A549 (cell line): ENCODE results near the gene SNTG2. TPM values are rescaled to one million over a fixed set of nuclear protein-coding genes. Genes with fewer than 3 reads are reported as not detected.
"Not testable (repeated sequence)": the region's sequence is repeated elsewhere in the genome, so short reads cannot be mapped to it uniquely, and the experiment has no call there.

Experiments used
- ATAC-seq, 2 experiments: fragments of 200-7000 bp in 1 of 2; fragments of >200 bp in 1 of 2; cut with Nextera tagmentation in 1 of 2; cut with Tn5 transposase in 1 of 2; 3 replicates each; pipeline versions ENCODE4 v1.8.0 to v1.9.1; 2018 to 2020; ENCODE audit warnings: mild to moderate bottlenecking in 1 of 2, moderate library complexity in 1 of 2
- CTCF ChIA-PET: fragments of 300-600 bp; sonication (Branson Sonifier 250); formaldehyde crosslinking; extraction: SDS; loops from one replicate; lab custom pipeline; 2021; ENCODE audit warnings: antibody characterized with exemption, inconsistent platforms; lab: Yijun Ruan, JAX
- POLR2A ChIA-PET: fragments of 350-600 bp; formaldehyde crosslinking; extraction: SDS; loops from one replicate; lab custom pipeline; 2021; ENCODE audit warnings: antibody characterized with exemption, inconsistent platforms; lab: Yijun Ruan, JAX
- DNase-seq, 2 experiments: peaks; one replicate each; pipeline versions ENCODE4 v3.0.0 to v3.0.0-alpha.2; 2011 to 2016; ENCODE audit warnings: low read depth in 1 of 2, low spot score in 1 of 2
- FAIRE-seq: peaks from 2 replicates; lab custom pipeline; 2011; peaks lifted over from hg19 to GRCh38; lab: Jason Lieb, UNC
- H3K27ac ChIP-seq, 2 experiments: fragments of >200 bp; sonication (Bioruptor Twin); formaldehyde crosslinking; 3 replicates each; pipeline ENCODE4 v1.5.1; 2016 to 2017
- H3K4me1 ChIP-seq: fragments of >200 bp; sonication (Bioruptor Twin); formaldehyde crosslinking; 3 replicates; pipeline ENCODE4 v1.6.1; 2016
- H3K4me2 ChIP-seq: fragments of >200 bp; sonication (Bioruptor Twin); formaldehyde crosslinking; 3 replicates; pipeline ENCODE4 v1.6.1; 2016
- H3K4me3 ChIP-seq: fragments of >200 bp; sonication (Bioruptor Twin); formaldehyde crosslinking; 3 replicates; pipeline ENCODE4 v1.5.1; 2016
- H3K9me3 ChIP-seq: fragments of >200 bp; sonication (Bioruptor Twin); formaldehyde crosslinking; 3 replicates; pipeline ENCODE4 v1.6.1; 2016
- ATOH8 ChIP-seq: fragments of 250-450 bp; sonication (Bioruptor Pico); IDR thresholded peaks from 2 replicates; pipeline ENCODE4 v1.5.0; 2020; ENCODE audit warnings: low read depth, mild to moderate bottlenecking, moderate library complexity
- CBX2 ChIP-seq: fragments of 200-600 bp; sonication (generic); IDR thresholded peaks from 2 replicates; pipeline ENCODE4 v1.6.1; 2016; ENCODE audit warnings: low read depth, mild to moderate bottlenecking, borderline replicate concordance
- EHMT2 ChIP-seq: fragments of 200-600 bp; sonication (generic); IDR thresholded peaks from 2 replicates; pipeline ENCODE4 v1.6.1; 2016; ENCODE audit warnings: antibody characterized with exemption, low read depth, mild to moderate bottlenecking, moderate library complexity
- FOXS1 ChIP-seq: fragments of 250-450 bp; sonication (Bioruptor Pico); IDR thresholded peaks from 2 replicates; pipeline ENCODE4 v1.5.0; 2020; ENCODE audit warnings: mild to moderate bottlenecking, moderate library complexity
- HOXB13 ChIP-seq: fragments of 250-450 bp; sonication (Bioruptor Pico); IDR thresholded peaks from 2 replicates; pipeline ENCODE4 v1.5.0; 2020; ENCODE audit warnings: low read depth, mild to moderate bottlenecking, moderate library complexity
- HOXB5 ChIP-seq: fragments of 250-450 bp; sonication (Bioruptor Pico); IDR thresholded peaks from 2 replicates; pipeline ENCODE4 v1.5.0; 2020; ENCODE audit warnings: mild to moderate bottlenecking, moderate library complexity
- JUNB ChIP-seq: fragments of >200 bp; sonication (Bioruptor Twin); formaldehyde crosslinking; IDR thresholded peaks from 2 replicates; pipeline ENCODE4 v1.6.1; 2016
- KDM5A ChIP-seq: fragments of 200-600 bp; sonication (generic); IDR thresholded peaks from 2 replicates; pipeline ENCODE4 v1.6.1; 2016; ENCODE audit warnings: antibody characterized with exemption, mild to moderate bottlenecking
- MAFK ChIP-seq: fragments of 450-650 bp; IDR thresholded peaks from 2 replicates; pipeline ENCODE4 v1.6.1; 2014; ENCODE audit not compliant: partially characterized antibody
- MYC ChIP-seq: IDR thresholded peaks from 2 replicates; pipeline ENCODE4 v1.6.1; 2012; ENCODE audit warnings: mild to moderate bottlenecking, inconsistent platforms, low read length, improper control_type of control experiment, borderline replicate concordance
- POLR2A ChIP-seq: IDR thresholded peaks from 2 replicates; pipeline ENCODE4 v1.6.1; 2012; ENCODE audit warnings: mild to moderate bottlenecking, low read length
- RAD21 ChIP-seq, 2 experiments: fragments of >200 bp in 1 of 2; sonication (Bioruptor Twin) in 1 of 2; formaldehyde crosslinking in 1 of 2; IDR thresholded peaks in 1 of 2; conservative IDR thresholded peaks in 1 of 2; 2 replicates in 1 of 2; 3 replicates in 1 of 2; pipeline ENCODE4 v1.6.1; 2012 to 2018; ENCODE audit warnings: inconsistent platforms in 1 of 2
- TP53 ChIP-seq: fragments of 250-450 bp; sonication (Bioruptor Pico); IDR thresholded peaks from 2 replicates; pipeline ENCODE4 v1.5.0; 2021; ENCODE audit warnings: mild to moderate bottlenecking, moderate library complexity
- USF2 ChIP-seq: fragments of 450-650 bp; IDR thresholded peaks from 2 replicates; pipeline ENCODE4 v1.6.1; 2014; ENCODE audit warnings: antibody characterized with exemption
- ZC3H11A ChIP-seq: fragments of 450-650 bp; IDR thresholded peaks from 2 replicates; pipeline ENCODE4 v1.6.1; 2014; ENCODE audit warnings: antibody characterized with exemption, mild to moderate bottlenecking
- ZFP36 ChIP-seq: fragments of 450-650 bp; IDR thresholded peaks from 2 replicates; pipeline ENCODE4 v1.6.1; 2014; ENCODE audit warnings: borderline replicate concordance; ENCODE audit not compliant: partially characterized antibody
- ZNF302 ChIP-seq: fragments of 250-450 bp; sonication (Bioruptor Pico); IDR thresholded peaks from 2 replicates; pipeline ENCODE4 v1.9.0; 2021; ENCODE audit warnings: inconsistent platforms, mild to moderate bottlenecking, moderate library complexity
- ZSCAN20 ChIP-seq: fragments of 250-450 bp; sonication (Bioruptor Pico); IDR thresholded peaks from 2 replicates; pipeline ENCODE4 v1.8.0; 2022; ENCODE audit warnings: mild to moderate bottlenecking, moderate library complexity
- WGBS: methylation state at CpG from one replicate; pipeline ENCODE4 v1.1.6; 2017; ENCODE audit errors: missing lambda C conversion rate; 5-methylcytosine and 5-hydroxymethylcytosine counted together
- polyA plus RNA-seq, 4 experiments: library from polyadenylated mRNA; depleted of rRNA in 3 of 4; stranded (reverse); fragments of >200 nt; fragmentation: RNase III in 1 of 4; extraction: RNeasy Plus Mini Kit Qiagen cat#74134 plus additional on column Dnase treatment in 1 of 4; gene quantifications; 2 replicates in 3 of 4; 3 replicates in 1 of 4; pipeline ENCODE4 v1.2.3, GENCODE V29; 2011 to 2017
- TF ChIP-seq, protein P1 (sequence below): fragments of 250-450 bp; sonication (Bioruptor Pico); IDR thresholded peaks from 2 replicates; pipeline ENCODE4 v1.5.0; 2021; ENCODE audit warnings: mild to moderate bottlenecking, moderate library complexity, borderline replicate concordance

Gene SNTG2
- polyA plus RNA-seq, 2 of the 4 experiments (the other 2 are of a cell fraction) = not detected

DNA sequence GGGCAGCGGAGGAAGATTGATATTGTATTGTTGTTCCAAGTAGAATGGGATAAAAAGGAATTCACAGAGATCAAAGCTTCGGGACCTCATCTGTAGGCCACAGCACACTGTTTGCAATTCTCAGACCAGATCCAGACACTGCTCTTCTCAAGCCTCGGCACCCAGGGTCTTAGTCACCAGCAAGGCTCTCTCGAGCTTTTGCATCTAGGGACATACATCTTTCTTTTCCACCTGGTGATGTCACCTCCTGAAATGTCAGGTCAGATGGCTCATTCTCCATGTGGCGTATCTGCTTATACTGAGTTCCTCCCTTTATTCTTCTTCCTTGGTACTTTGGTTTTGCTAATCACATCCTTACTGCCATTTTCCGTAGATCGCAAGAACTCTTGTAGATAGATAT, 42.9 kb upstream of the SNTG2 start (continued):
- TF ChIP-seq ATOH8 (CRISPR knock-in tag) (no peak), ZC3H11A (no peak), CBX2 (no peak), POLR2A (no peak)

DNA sequence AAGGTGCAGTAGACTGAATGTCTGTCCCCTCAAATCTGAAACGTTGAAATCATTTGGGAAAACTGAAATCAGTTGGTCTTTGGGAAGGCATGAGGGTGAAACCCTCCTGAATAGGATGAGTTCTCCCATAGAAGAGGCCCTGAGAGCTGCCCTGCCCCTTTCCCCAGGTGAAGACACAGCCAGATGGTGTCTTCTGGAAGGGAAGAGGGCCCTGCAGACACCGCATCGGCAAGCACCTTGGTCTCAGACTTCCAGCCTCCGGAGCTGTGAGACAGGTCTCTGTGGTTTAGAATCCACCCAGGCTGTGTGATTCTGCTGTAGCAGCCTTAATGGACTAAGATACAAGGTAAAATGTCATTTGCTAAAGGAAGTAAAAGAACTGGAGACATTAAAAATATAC, 42.1 kb upstream of the SNTG2 start:
- ChIA-PET POLR2A (no interaction called here), CTCF (no interaction called here)
- ATAC-seq = no peak
- WGBS = 6% methylated on average over 4 of the region's 4 CpGs
- Histone ChIP-seq H3K4me2 (no peak overlapping the region), H3K9me3 (no peaks in the 10 kb centered on the region), H3K4me1 (no peaks in the 10 kb centered on the region), H3K4me3 (no peak overlapping the region), H3K27ac (no peak overlapping the region)
- no peak for DNase-seq
- no peak for FAIRE-seq
- TF ChIP-seq ZSCAN20 (CRISPR knock-in tag) = no peak

DNA sequence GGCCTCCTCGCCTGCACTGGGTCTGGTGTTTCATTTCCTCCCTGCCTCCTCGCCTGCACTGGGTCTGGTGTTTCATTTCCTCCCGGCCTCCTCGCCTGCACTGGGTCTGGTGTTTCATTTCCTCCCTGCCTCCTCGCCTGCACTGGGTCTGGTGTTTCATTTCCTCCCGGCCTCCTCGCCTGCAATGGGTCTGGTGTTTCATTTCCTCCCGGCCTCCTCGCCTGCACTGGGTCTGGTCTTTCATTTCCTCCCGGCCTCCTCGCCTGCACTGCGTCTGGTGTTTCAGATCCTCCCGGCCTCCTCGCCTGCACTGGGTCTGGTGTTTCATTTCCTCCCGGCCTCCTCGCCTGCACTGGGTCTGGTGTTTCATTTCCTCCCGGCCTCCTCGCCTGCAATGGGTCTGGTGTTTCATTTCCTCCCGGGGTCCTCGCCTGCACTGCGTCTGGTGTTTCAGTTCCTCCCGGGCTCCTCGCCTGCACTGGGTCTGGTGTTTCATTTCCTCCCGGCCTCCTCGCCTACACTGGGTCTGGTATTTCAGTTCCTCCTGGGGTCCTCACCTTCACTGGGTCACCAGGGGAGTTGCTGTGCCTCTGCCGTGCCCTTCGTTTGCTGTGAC, 40.8 kb upstream of the SNTG2 start:
- FAIRE-seq, H3K9me3 ChIP-seq, DNase-seq, H3K4me1 ChIP-seq, H3K27ac ChIP-seq, ATAC-seq, H3K4me2 ChIP-seq, H3K4me3 ChIP-seq, POLR2A ChIA-PET, CTCF ChIA-PET: not testable (repeated sequence)
- 52% methylated on average over 27 of the region's 27 CpGs for WGBS

DNA sequence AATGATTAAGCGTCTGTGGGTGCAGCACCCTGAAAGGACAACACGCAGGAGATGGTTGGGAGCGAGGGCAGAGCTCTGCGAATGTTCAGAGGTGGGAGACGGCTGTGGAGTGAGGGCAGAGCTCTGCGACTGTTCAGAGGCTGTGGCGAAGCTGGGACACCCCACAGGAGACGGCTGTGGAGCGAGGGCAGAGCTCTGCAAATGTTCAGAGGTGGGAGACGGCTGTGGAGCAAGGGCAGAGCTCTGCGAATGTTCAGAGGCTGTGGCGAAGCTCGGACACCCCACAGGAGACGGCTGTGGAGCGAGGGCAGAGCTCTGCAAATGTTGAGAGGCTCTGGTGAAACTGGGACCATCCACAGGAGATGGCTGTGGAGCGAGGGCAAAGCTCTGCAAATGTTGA, 40.0 kb upstream of the SNTG2 start:
- DNase-seq (no peak), ATAC-seq (no peak), FAIRE-seq (no peak)
- 15% methylated on average over 16 of the region's 16 CpGs for WGBS
- ChIA-PET CTCF (no interaction called here), POLR2A (no interaction called here)
- TF ChIP-seq ZFP36 (no peak), EHMT2 (no peak), JUNB (no peak)
- TF ChIP-seq, protein P1, sequence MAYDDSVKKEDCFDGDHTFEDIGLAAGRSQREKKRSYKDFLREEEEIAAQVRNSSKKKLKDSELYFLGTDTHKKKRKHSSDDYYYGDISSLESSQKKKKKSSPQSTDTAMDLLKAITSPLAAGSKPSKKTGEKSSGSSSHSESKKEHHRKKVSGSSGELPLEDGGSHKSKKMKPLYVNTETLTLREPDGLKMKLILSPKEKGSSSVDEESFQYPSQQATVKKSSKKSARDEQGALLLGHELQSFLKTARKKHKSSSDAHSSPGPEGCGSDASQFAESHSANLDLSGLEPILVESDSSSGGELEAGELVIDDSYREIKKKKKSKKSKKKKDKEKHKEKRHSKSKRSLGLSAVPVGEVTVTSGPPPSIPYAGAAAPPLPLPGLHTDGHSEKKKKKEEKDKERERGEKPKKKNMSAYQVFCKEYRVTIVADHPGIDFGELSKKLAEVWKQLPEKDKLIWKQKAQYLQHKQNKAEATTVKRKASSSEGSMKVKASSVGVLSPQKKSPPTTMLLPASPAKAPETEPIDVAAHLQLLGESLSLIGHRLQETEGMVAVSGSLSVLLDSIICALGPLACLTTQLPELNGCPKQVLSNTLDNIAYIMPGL (CRISPR knock-in tag) = no peak
- Histone ChIP-seq H3K4me3 (no peak overlapping the region), H3K27ac (no peak overlapping the region), H3K9me3 (no peaks in the 10 kb centered on the region), H3K4me1 (no peaks in the 10 kb centered on the region), H3K4me2 (no peak overlapping the region)

- TF ChIP-seq USF2 = no peak
- TF ChIP-seq MYC = no peak
- TF ChIP-seq ZC3H11A = no peak
- TF ChIP-seq HOXB13 = no peak
- TF ChIP-seq MAFK = no peak
- no peak for TF ChIP-seq RAD21 (conservative IDR thresholded peaks at IDR 0.05 in 1 of 2, IDR thresholded peaks at IDR 0.05 in 1 of 2)
- no peak for TF ChIP-seq FOXS1
- no peak for TF ChIP-seq JUNB
- no peak for TF ChIP-seq TP53 (CRISPR knock-in tag)
- TF ChIP-seq ZNF302 (CRISPR knock-in tag) = no peak
- TF ChIP-seq KDM5A = no peak
- no peak for TF ChIP-seq HOXB5 (CRISPR knock-in tag)
- TF ChIP-seq ZSCAN20 (CRISPR knock-in tag) = no peak
- ChIA-PET CTCF (interaction anchor here (0.8 kb wide), 1 partner anchor 432 kb away, joined by 3 read pairs; no protein-coding TSS in a partner anchor), POLR2A (no interaction called here)
- ATAC-seq (no peak), FAIRE-seq (no peak), DNase-seq (no peak)
- Histone ChIP-seq H3K4me2 (no peak overlapping the region), H3K27ac (no peak overlapping the region), H3K9me3 (no peaks in the 10 kb centered on the region), H3K4me3 (no peak overlapping the region), H3K4me1 (no peaks in the 10 kb centered on the region)
- WGBS = 19% methylated on average over 14 of the region's 14 CpGs
These were observed 34.7 kb upstream of the SNTG2 start for GRCh38 chr2:915979-916378.
